ENCODE measurements around the gene OTUD5. TPM values are rescaled to one million over a fixed set of nuclear protein-coding genes. Genes with fewer than 3 reads are reported as not detected.

The OTUD5 gene
- total RNA-seq, 1 experiment from 2014 or later, result 59.5 TPM

DNA sequence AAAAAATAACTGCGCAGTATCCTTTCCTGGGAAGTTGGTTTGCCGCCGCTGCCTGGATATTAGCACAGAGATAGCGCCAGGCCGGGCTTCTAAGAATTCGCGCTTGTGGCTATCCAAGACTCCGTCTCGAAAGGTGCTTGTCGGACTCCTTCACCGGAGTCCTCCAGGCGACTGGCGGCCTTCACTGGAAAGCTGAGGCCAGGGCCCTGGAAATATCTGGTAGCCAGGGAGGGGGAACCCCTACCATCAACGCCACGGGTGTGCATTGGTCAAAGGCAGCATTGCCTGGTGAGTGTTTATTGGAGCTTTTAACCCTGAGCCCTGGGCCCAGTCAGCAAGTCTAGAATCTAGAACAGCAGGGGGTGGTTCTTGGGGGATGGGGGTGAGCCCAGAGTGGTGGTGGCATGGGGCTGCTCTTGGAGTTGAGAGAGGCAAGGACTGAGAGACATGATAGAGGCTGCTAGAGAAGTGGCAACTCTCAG lies 38.0 kb downstream of the OTUD5 start:
- Histone ChIP-seq H3K36me3 (ENCODE audit: control insufficient read depth, insufficient read depth, low read length) (peaks cover 13% of the 10 kb centered on the region), H3K4me1 (ENCODE audit: control insufficient read depth, insufficient read depth, low read length) (peaks cover 8% of the 10 kb centered on the region), H3K4me3 (ENCODE audit: low read depth in 2 of 2, low read length in 2 of 2) (peak overlapping the region; percentile 76 to 88), H3K27me3 (ENCODE audit: control insufficient read depth, insufficient read depth, low read length) (no peaks in the 10 kb centered on the region), H3K27ac (ENCODE audit: low read length) (peak overlapping the region; percentile 72), H3K9me3 (ENCODE audit: control insufficient read depth, insufficient read depth, low read depth, low read length) (no peaks in the 10 kb centered on the region)
- no TSS peak for BruUV-seq (replicated peaks)
- in situ Hi-C loops (cut with HindIII; ENCODE audit: low pct_unique_long_range_greater_than_20kb, low sequenced_read_pairs), result no loop called here
- intact Hi-C loops (cut with micrococcal nuclease; ENCODE audit: unreplicated experiment), result no loop called here
- TF ChIP-seq TCF7L2 (IDR thresholded peaks at IDR 0.05; ENCODE audit: low read depth, low read length), result no peak
- TF ChIP-seq SIN3A (IDR thresholded peaks at IDR 0.05; ENCODE audit: borderline replicate concordance, insufficient read depth, low read depth, low read length), result 0 out of 2 replicates have a peak, but pooled peaks have one; percentile 17
- ATAC-seq, result peak; percentile 38
- POLR2A ChIA-PET, result no interaction called here
- DNase-seq (ENCODE audit: low read depth, low spot score), result no peak
- CTCF ChIA-PET, result interaction anchor here (0.6 kb wide), 1 partner anchor 43 kb away, joined by 3 read pairs; no protein-coding TSS in a partner anchor

DNA sequence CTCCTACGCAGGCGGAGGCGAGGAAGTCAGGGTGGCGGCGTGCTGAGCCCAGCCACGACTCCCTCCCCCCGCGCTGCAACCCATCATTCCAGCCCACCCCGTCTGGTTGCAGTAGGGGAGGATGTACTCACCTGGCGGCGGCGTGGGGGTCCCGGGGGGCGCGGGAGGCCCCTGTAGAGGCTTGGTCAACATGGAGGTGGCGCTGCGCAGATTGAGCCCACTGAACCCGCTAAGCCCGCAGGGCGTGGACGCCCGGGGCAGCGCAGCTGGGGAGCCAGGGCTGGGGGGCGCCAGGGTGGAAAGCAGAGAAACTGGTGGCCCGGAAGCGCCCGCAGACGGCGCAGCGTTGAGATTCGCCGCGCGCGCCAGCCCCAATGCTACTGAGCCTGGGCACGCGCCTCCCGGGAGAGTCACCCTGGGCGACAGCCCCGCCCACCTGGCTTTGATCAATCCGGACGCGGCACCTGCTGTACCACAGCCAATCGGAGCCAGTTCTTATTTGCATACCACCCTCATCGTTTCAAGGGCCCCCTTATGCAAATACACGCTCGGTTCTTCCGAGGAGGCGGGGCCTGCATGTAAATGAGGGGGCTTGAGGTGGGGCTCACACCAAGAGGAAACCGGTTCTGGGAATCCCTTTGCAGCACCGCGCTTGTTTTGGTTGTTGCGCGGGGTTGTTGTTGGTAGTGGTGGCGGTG lies 38.6 kb downstream of the OTUD5 start, which contains the start of gene PIM2:
Gene PIM2, minus strand, starts transcription at position 382 of the 698 bp plus-strand sequence. Its CDS starts 190 bp downstream, at position 192.
- Histone ChIP-seq H3K4me3 (ENCODE audit: low read depth in 2 of 2, low read length in 2 of 2) (peak within 1 kb of the TSS; percentile 76 to 88), H3K27ac (ENCODE audit: low read length) (peak within 1 kb of the TSS; percentile 94), H3K9me3 (ENCODE audit: control insufficient read depth, insufficient read depth, low read depth, low read length) (no peaks in the 10 kb centered on the region), H3K36me3 (ENCODE audit: control insufficient read depth, insufficient read depth, low read length) (peaks cover 13% of the 10 kb centered on the region), H3K4me1 (ENCODE audit: control insufficient read depth, insufficient read depth, low read length) (peaks cover 8% of the 10 kb centered on the region), H3K27me3 (ENCODE audit: control insufficient read depth, insufficient read depth, low read length) (no peaks in the 10 kb centered on the region)
- intact Hi-C loops (cut with micrococcal nuclease; ENCODE audit: unreplicated experiment) (no loop called here), in situ Hi-C loops (cut with HindIII; ENCODE audit: low pct_unique_long_range_greater_than_20kb, low sequenced_read_pairs) (no loop called here)
- no TSS peak for BruUV-seq (replicated peaks)
- no peak for DNase-seq (ENCODE audit: low read depth, low spot score)
- peak; percentile 90 for ATAC-seq
- ChIA-PET CTCF (interaction anchor here (0.6 kb wide), 1 partner anchor 43 kb away, joined by 3 read pairs; no protein-coding TSS in a partner anchor), POLR2A (no interaction called here)
- TF ChIP-seq SIN3A (IDR thresholded peaks at IDR 0.05; ENCODE audit: borderline replicate concordance, insufficient read depth, low read depth, low read length), result peak; percentile 63; the same call in 1 of the 2 replicates
- TF ChIP-seq, protein P1, sequence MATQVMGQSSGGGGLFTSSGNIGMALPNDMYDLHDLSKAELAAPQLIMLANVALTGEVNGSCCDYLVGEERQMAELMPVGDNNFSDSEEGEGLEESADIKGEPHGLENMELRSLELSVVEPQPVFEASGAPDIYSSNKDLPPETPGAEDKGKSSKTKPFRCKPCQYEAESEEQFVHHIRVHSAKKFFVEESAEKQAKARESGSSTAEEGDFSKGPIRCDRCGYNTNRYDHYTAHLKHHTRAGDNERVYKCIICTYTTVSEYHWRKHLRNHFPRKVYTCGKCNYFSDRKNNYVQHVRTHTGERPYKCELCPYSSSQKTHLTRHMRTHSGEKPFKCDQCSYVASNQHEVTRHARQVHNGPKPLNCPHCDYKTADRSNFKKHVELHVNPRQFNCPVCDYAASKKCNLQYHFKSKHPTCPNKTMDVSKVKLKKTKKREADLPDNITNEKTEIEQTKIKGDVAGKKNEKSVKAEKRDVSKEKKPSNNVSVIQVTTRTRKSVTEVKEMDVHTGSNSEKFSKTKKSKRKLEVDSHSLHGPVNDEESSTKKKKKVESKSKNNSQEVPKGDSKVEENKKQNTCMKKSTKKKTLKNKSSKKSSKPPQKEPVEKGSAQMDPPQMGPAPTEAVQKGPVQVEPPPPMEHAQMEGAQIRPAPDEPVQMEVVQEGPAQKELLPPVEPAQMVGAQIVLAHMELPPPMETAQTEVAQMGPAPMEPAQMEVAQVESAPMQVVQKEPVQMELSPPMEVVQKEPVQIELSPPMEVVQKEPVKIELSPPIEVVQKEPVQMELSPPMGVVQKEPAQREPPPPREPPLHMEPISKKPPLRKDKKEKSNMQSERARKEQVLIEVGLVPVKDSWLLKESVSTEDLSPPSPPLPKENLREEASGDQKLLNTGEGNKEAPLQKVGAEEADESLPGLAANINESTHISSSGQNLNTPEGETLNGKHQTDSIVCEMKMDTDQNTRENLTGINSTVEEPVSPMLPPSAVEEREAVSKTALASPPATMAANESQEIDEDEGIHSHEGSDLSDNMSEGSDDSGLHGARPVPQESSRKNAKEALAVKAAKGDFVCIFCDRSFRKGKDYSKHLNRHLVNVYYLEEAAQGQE (IDR thresholded peaks at IDR 0.05; ENCODE audit: insufficient read depth in 1 of 2, low read depth in 2 of 2, low read length in 1 of 2), result no peak
- TF ChIP-seq POLR2AphosphoS5 (IDR thresholded peaks at IDR 0.05; ENCODE audit: low read depth, low read length), result peak; percentile 96
- peak; percentile 71 for TF ChIP-seq TCF7L2 (IDR thresholded peaks at IDR 0.05; ENCODE audit: low read depth, low read length)
- TF ChIP-seq, protein P2, sequence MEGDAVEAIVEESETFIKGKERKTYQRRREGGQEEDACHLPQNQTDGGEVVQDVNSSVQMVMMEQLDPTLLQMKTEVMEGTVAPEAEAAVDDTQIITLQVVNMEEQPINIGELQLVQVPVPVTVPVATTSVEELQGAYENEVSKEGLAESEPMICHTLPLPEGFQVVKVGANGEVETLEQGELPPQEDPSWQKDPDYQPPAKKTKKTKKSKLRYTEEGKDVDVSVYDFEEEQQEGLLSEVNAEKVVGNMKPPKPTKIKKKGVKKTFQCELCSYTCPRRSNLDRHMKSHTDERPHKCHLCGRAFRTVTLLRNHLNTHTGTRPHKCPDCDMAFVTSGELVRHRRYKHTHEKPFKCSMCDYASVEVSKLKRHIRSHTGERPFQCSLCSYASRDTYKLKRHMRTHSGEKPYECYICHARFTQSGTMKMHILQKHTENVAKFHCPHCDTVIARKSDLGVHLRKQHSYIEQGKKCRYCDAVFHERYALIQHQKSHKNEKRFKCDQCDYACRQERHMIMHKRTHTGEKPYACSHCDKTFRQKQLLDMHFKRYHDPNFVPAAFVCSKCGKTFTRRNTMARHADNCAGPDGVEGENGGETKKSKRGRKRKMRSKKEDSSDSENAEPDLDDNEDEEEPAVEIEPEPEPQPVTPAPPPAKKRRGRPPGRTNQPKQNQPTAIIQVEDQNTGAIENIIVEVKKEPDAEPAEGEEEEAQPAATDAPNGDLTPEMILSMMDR (IDR thresholded peaks at IDR 0.05), result no peak

DNA sequence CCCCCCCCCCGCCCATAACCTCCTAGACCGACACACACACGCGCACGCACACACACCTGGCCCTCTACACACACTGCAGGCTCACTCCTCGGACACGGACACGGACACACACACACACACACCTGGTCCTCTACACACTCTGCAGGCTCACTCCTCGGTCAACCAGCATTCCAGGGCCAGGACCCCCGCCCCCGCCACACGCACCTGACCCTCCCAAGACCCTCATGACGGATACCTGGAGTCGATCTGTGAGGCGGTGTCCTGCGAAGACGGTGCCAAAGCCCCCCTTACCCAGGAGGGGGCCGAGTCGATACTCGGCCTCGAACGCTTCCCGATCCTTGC lies 39.1 kb downstream of the OTUD5 start:
- intact Hi-C loops (cut with micrococcal nuclease; ENCODE audit: unreplicated experiment) (no loop called here), in situ Hi-C loops (cut with HindIII; ENCODE audit: low pct_unique_long_range_greater_than_20kb, low sequenced_read_pairs) (no loop called here)
- Histone ChIP-seq H3K27ac (ENCODE audit: low read length) (peak overlapping the region; percentile 94), H3K27me3 (ENCODE audit: control insufficient read depth, insufficient read depth, low read length) (no peaks in the 10 kb centered on the region), H3K9me3 (ENCODE audit: control insufficient read depth, insufficient read depth, low read depth, low read length) (no peaks in the 10 kb centered on the region), H3K4me1 (ENCODE audit: control insufficient read depth, insufficient read depth, low read length) (peaks cover 12% of the 10 kb centered on the region), H3K36me3 (ENCODE audit: control insufficient read depth, insufficient read depth, low read length) (peaks cover 13% of the 10 kb centered on the region), H3K4me3 (ENCODE audit: low read depth in 2 of 2, low read length in 2 of 2) (peak overlapping the region; percentile 76 to 88)
- CTCF ChIA-PET, result no interaction called here
- no peak for TF ChIP-seq TCF7L2 (IDR thresholded peaks at IDR 0.05; ENCODE audit: low read depth, low read length)
- no peak for TF ChIP-seq SIN3A (IDR thresholded peaks at IDR 0.05; ENCODE audit: borderline replicate concordance, insufficient read depth, low read depth, low read length)
- TF ChIP-seq, protein P2 (IDR thresholded peaks at IDR 0.05), result no peak
- TF ChIP-seq, protein P1 (IDR thresholded peaks at IDR 0.05; ENCODE audit: insufficient read depth in 1 of 2, low read depth in 2 of 2, low read length in 1 of 2), result no peak
- no peak for TF ChIP-seq POLR2AphosphoS5 (IDR thresholded peaks at IDR 0.05; ENCODE audit: low read depth, low read length)
- BruUV-seq (replicated peaks), result no TSS peak
- POLR2A ChIA-PET, result no interaction called here
- ATAC-seq, result peak; percentile 26; the same call in 1 of the 2 replicates
- no peak for DNase-seq (ENCODE audit: low read depth, low spot score)

All from Panc1 (cell line).